ENCODE data around the gene CD96. TPM values are rescaled to one million over a fixed set of nuclear protein-coding genes. Genes with fewer than 3 reads are reported as not detected.

CD96 gene
- total RNA-seq, 1 experiment from 2014 or later: not detected

DNA sequence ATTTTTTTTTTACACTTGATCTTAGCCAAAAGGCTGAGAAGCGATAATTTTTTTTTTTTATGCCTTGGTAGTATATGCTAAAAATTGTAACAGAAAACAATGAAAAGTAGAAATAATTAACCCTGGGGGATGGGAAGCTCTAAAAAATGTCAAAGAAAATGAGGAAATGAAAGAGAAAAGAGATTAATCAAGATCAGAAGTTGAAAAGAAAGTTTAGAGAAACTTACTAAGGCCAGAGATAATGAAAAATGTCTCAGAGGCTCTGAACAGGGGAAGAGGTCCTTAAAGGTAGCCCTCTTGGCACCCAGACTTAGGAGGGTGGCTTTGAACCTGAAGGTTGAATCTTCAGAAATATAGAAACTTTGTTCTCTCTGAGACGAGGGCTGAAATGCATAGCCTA is 111.8 kb downstream of the CD96 start:
- no peaks in the 10 kb centered on the region for H3K36me3 Mint-ChIP-seq (ENCODE audit: insufficient read depth in 1 of 3, low read depth in 3 of 3)
- H3K9me3 ChIP-seq (ENCODE audit: control insufficient read depth, low read depth, low read length): no peaks in the 10 kb centered on the region
- H3K27me3 ChIP-seq (ENCODE audit: insufficient read depth, low read length): no peaks in the 10 kb centered on the region
- no peak overlapping the region for H3K4ac ChIP-seq (ENCODE audit: low read depth, low read length)
- H3K14ac ChIP-seq (ENCODE audit: insufficient read depth, low read length): no peak overlapping the region
- H3K9me3 Mint-ChIP-seq: no peaks in the 10 kb centered on the region
- H2BK20ac ChIP-seq (ENCODE audit: low read depth, low read length, poor library complexity, severe bottlenecking): no peak overlapping the region
- H3K4me3 Mint-ChIP-seq: no peak overlapping the region
- H3K4me1 Mint-ChIP-seq: peaks cover 14 to 21% of the 10 kb centered on the region in 2 experiments
- no peak overlapping the region for H4K8ac ChIP-seq (replicated peaks; ENCODE audit: insufficient read length, low read depth, low read length)
- H2BK5ac ChIP-seq (ENCODE audit: insufficient read length, low read length): no peak overlapping the region
- no peaks in the 10 kb centered on the region for H3K79me2 ChIP-seq (ENCODE audit: insufficient read depth, low read length)
- no peak overlapping the region for H3K18ac ChIP-seq (ENCODE audit: insufficient read length, low read depth, low read length)
- H3K27ac Mint-ChIP-seq: no peak overlapping the region; a peak in 1 of 7 replicates
- DNase-seq: no peak
- no peak overlapping the region for H3K4me2 ChIP-seq (ENCODE audit: insufficient read depth, insufficient read length, low read length)
- H3K27ac ChIP-seq (ENCODE audit: insufficient read length, low read depth, low read length): no peak overlapping the region
- no peak overlapping the region for H3K23ac ChIP-seq (ENCODE audit: insufficient read length, low read depth, low read length)
- no CpG with 5 or more reads among the region's 2 CpGs for WGBS (ENCODE audit: extremely low coverage, insufficient read length, low lambda C conversion rate)
- no peaks in the 10 kb centered on the region for H4K20me1 ChIP-seq (ENCODE audit: control insufficient read depth, insufficient read depth, insufficient read length)
- no peak overlapping the region for H3K56ac ChIP-seq (ENCODE audit: insufficient read length, low read depth, low read length)
- no peak overlapping the region for H2AK5ac ChIP-seq (ENCODE audit: insufficient read length, low read length)
- H3K4me1 ChIP-seq (ENCODE audit: insufficient read depth, low read length): peaks cover 3% of the 10 kb centered on the region
- H3K23me2 ChIP-seq (ENCODE audit: insufficient read length, low read depth, low read length, poor library complexity, severe bottlenecking): no peaks in the 10 kb centered on the region
- H4K5ac ChIP-seq (ENCODE audit: insufficient read length, low read depth, low read length): no peak overlapping the region
- H2AFZ ChIP-seq (ENCODE audit: low read length): no peak overlapping the region
- no peak overlapping the region for H2BK12ac ChIP-seq (ENCODE audit: insufficient read length, low read depth, low read length)
- no peak overlapping the region for H2BK120ac ChIP-seq (ENCODE audit: low read depth, low read length, poor library complexity, severe bottlenecking)
- TF ChIP-seq, protein P1, sequence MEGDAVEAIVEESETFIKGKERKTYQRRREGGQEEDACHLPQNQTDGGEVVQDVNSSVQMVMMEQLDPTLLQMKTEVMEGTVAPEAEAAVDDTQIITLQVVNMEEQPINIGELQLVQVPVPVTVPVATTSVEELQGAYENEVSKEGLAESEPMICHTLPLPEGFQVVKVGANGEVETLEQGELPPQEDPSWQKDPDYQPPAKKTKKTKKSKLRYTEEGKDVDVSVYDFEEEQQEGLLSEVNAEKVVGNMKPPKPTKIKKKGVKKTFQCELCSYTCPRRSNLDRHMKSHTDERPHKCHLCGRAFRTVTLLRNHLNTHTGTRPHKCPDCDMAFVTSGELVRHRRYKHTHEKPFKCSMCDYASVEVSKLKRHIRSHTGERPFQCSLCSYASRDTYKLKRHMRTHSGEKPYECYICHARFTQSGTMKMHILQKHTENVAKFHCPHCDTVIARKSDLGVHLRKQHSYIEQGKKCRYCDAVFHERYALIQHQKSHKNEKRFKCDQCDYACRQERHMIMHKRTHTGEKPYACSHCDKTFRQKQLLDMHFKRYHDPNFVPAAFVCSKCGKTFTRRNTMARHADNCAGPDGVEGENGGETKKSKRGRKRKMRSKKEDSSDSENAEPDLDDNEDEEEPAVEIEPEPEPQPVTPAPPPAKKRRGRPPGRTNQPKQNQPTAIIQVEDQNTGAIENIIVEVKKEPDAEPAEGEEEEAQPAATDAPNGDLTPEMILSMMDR (conservative IDR thresholded peaks at IDR 0.05): no peak
- H3T11ph ChIP-seq (ENCODE audit: low read length): no peak overlapping the region
- no peak overlapping the region for H4K91ac ChIP-seq (ENCODE audit: insufficient read length, low read depth, low read length)
- no peaks in the 10 kb centered on the region; the same call in 1 of the 2 replicates for H3K27me3 Mint-ChIP-seq (ENCODE audit: low read depth)
- no peak overlapping the region for H3K9ac ChIP-seq (ENCODE audit: extremely low read depth, insufficient read length, low read length)
- H3K79me1 ChIP-seq (ENCODE audit: insufficient read depth, low read depth, low read length, poor library complexity, severe bottlenecking): no peaks in the 10 kb centered on the region
- no peak overlapping the region for H2BK15ac ChIP-seq (ENCODE audit: low read depth, low read length)
